Mucosa of descending colon (tissue), 3 donors: ENCODE measurements around the gene MCOLN1. TPM values are rescaled to one million over a fixed set of nuclear protein-coding genes. Genes with fewer than 3 reads are reported as not detected.

ENCODE experiments used
- ATAC-seq: fragments of 200-7000 bp; cut with Tn5 transposase; one replicate; pipeline ENCODE4 v1.9.1; 2020; ENCODE audit warnings: mild to moderate bottlenecking, moderate library complexity
- DNase-seq, 3 donors: peaks; one replicate each; pipeline ENCODE4 v3.0.0-alpha.2; 2020
- H3K36me3 ChIP-seq: fragments of 200-600 bp; one replicate; pipeline ENCODE4 v1.8.0; 2021; ENCODE audit warnings: low read depth, mild to moderate bottlenecking
- H3K4me1 ChIP-seq: fragments of 200-600 bp; one replicate; pipeline ENCODE4 v1.8.0; 2021; ENCODE audit warnings: low read depth, mild to moderate bottlenecking
- H3K4me3 ChIP-seq: fragments of 200-600 bp; one replicate; pipeline ENCODE4 v1.8.0; 2021; ENCODE audit warnings: mild to moderate bottlenecking
- H3K9me3 ChIP-seq: fragments of 200-600 bp; one replicate; pipeline ENCODE4 v1.8.0; 2021; ENCODE audit warnings: mild to moderate bottlenecking
- intact Hi-C, 2 donors: fragments of 100-400 bp; cut with DNase I in 1 of 2; cut with micrococcal nuclease in 1 of 2; formaldehyde crosslinking; loops; one replicate each; pipeline versions ENCODE4 v1.11.0 to v1.11.1; 2022; cut with DNase I, micrococcal nuclease
- total RNA-seq, 3 donors: library from RNA; stranded (reverse); fragmentation: NEBNext Ultra II Directional in 2 of 3; extraction: Animal tissue kit (Norgen Biotek cat#: 25700) in 2 of 3; gene quantifications; one replicate each; pipeline versions ENCODE4 v1.2.1 to v1.2.4, GENCODE V29; 2021 to 2023
- TF ChIP-seq, protein P1 (sequence below): fragments of 200-600 bp; IDR thresholded peaks from one replicate; pipeline ENCODE4 v1.8.0; 2022; ENCODE audit warnings: antibody characterized with exemption, mild to moderate bottlenecking
- donor health status: DM: no; HTN: no; CAD: no; lungs with moderate emphysema.
- donor health status: DM: no; HTN: no; CAD: no.
- donor health status: DM: no; HTN: yes; CAD: no.

Gene MCOLN1
- total RNA-seq, 3 donors from 2014 or later = 29.5 to 40.1 (median 31.7) TPM

DNA sequence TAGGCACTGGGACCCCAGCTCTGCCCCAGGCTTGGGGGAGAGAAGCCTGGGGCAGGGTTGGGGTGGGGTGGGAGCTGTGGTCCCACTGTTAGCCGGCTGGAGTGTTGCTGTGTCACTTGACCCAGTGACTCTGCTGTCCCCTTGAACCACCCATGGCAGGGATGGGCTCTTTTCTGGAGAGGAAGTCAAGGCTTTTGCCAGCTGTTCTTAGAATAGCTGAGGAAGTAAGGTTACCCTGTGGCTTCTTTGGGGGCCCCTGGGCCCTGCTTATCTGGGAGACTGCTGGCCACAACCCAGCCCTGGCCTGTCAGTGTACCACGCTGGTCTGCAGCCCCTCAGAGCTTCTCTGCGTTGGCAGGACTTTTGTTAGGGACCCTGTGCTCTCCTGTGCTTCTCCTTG lies 22.2 kb downstream of the MCOLN1 start:
- no peaks in the 10 kb centered on the region for H3K9me3 ChIP-seq
- no peak overlapping the region for H3K4me3 ChIP-seq
- intact Hi-C loops = no loop called here
- TF ChIP-seq, protein P1, sequence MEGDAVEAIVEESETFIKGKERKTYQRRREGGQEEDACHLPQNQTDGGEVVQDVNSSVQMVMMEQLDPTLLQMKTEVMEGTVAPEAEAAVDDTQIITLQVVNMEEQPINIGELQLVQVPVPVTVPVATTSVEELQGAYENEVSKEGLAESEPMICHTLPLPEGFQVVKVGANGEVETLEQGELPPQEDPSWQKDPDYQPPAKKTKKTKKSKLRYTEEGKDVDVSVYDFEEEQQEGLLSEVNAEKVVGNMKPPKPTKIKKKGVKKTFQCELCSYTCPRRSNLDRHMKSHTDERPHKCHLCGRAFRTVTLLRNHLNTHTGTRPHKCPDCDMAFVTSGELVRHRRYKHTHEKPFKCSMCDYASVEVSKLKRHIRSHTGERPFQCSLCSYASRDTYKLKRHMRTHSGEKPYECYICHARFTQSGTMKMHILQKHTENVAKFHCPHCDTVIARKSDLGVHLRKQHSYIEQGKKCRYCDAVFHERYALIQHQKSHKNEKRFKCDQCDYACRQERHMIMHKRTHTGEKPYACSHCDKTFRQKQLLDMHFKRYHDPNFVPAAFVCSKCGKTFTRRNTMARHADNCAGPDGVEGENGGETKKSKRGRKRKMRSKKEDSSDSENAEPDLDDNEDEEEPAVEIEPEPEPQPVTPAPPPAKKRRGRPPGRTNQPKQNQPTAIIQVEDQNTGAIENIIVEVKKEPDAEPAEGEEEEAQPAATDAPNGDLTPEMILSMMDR = no peak
- no peak for ATAC-seq
- DNase-seq = no peak
- no peaks in the 10 kb centered on the region for H3K36me3 ChIP-seq
- peaks cover 5% of the 10 kb centered on the region for H3K4me1 ChIP-seq

DNA sequence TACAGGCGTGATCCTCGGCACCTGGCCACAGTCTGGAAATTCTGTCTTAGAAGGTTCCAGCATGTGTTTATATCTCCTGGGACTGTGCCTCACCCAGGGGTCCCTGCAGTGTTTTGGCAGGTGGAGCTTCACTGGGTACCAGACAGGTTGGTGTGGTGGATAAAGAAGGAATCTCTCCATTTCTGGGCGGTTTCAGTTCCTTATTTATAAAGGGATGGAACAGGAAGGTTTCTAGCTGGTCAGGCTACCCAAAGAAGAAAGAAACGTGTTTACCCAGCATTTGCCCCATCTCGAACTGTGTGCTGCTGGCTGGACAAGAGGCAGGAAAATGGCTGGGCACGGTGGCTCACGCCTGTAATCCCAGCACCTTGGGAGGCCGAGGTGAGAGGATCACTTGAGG lies 22.9 kb downstream of the MCOLN1 start:
- Histone ChIP-seq H3K9me3 (no peaks in the 10 kb centered on the region), H3K36me3 (no peaks in the 10 kb centered on the region), H3K4me1 (peaks cover 5% of the 10 kb centered on the region), H3K4me3 (no peak overlapping the region)
- TF ChIP-seq, protein P1 = no peak
- ATAC-seq (no peak), DNase-seq (no peak)
- intact Hi-C loops = no loop called here

DNA sequence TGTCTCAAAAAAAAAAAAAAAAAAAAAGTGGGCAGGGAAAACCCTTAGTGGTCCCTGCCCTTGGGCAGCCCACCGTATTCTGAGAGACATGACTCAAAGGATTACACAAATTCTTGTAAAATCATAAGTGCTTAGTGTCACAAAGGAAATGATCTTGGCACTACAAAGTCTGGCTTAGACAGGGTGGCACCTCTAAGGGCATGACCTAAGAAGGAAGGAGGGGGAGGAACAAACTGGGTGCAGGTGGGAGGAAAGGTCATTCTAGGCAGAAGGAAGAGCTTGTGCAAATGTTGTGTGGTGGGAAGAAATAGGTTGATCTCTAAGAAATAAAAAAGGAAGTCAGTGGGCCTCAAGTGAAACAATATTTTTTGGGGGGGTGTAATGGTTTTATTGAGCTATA lies 23.5 kb downstream of the MCOLN1 start:
- no peak overlapping the region for H3K4me3 ChIP-seq
- no peaks in the 10 kb centered on the region for H3K9me3 ChIP-seq
- TF ChIP-seq, protein P1 = no peak
- intact Hi-C loops = no loop called here
- DNase-seq = peak in 1 of 3 donors; percentile 43
- H3K36me3 ChIP-seq = no peaks in the 10 kb centered on the region
- peak; percentile 80 for ATAC-seq
- H3K4me1 ChIP-seq = peaks cover 5% of the 10 kb centered on the region

DNA sequence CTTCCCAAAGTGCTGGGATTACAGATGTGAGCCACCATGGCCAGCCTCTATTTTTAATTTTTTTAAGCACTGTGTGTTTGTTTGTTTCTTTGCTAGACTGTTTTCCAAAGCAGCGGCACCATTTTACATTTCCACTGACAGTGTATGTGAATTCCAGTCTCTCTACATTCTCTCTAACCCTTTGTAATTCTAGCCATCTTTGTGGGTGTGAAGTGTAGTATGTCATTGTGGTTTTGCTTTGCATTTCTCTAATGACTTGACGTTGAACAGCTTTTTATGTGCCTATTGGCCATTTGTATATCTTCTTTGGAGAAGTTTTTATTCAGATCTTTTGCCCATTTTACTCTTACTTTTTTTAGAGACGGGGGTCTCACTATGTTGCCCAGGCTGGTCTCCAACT lies 24.7 kb downstream of the MCOLN1 start:
- no peak for DNase-seq
- Histone ChIP-seq H3K4me1 (peaks cover 5% of the 10 kb centered on the region), H3K4me3 (no peak overlapping the region), H3K36me3 (no peaks in the 10 kb centered on the region), H3K9me3 (no peaks in the 10 kb centered on the region)
- intact Hi-C loops = no loop called here
- ATAC-seq = no peak
- TF ChIP-seq, protein P1 = no peak

DNA sequence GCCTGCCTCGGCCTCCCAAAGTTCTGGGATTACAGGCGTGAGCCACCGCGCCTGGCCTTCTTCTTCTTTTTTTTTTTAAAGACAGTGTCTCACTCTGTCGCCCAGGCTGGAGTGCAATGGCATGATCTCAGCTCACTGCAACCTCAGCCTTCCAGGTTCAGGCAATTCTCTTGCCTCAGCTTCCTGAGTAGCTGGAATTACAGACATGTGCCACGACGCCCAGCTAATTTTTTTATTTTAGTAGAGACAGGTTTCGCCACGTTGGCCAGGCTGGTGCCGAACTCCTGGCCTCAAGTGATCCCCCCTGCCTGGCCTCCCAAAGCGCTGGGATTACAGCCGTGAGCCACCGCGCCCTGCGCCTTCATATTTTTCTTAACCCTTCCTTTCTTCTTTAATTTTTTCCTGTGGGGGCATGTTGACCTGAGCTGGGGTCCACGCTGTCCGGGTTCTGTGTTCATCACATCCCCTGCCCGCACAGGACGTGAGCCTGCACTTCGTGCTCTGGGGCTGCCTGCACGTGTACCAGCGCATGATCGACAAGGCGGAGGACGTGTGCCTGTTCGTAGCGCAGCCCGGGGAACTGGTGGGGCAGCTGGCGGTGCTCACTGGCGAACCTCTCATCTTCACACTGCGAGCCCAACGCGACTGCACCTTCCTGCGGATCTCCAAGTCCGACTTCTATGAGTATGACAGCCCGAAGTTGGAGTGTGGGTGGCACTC lies 27.2 kb downstream of the MCOLN1 start:
- no peak overlapping the region for H3K4me3 ChIP-seq
- H3K9me3 ChIP-seq = no peaks in the 10 kb centered on the region
- intact Hi-C loops = no loop called here
- peaks cover 5% of the 10 kb centered on the region for H3K4me1 ChIP-seq
- ATAC-seq (no peak), DNase-seq (no peak)
- TF ChIP-seq, protein P1 = no peak
- H3K36me3 ChIP-seq = no peaks in the 10 kb centered on the region
